ENCODE results near the gene CCNDBP1.

The CCNDBP1 gene

GRCh38 chr15:43243020-43243645 is 57.9 kb downstream of the CCNDBP1 start:
- no peak overlapping the region for H3K9ac ChIP-seq
- TF ChIP-seq CTCF (IDR thresholded peaks at IDR 0.05), result no peak
- H2AFZ ChIP-seq, result no peak overlapping the region
- no peak overlapping the region for H3K4me3 ChIP-seq (ENCODE audit: low read depth, low read length)
- H3K4me2 ChIP-seq (ENCODE audit: low read length), result no peak overlapping the region
- H3K4me1 ChIP-seq, result no peaks in the 10 kb centered on the region
- H3K36me3 ChIP-seq (ENCODE audit: control insufficient read depth, insufficient read depth, low read length), result no peaks in the 10 kb centered on the region
- no peaks in the 10 kb centered on the region for H3K27me3 ChIP-seq (ENCODE audit: control insufficient read depth, insufficient read depth, low read length)
- no peak overlapping the region for H3K27ac ChIP-seq
- no peaks in the 10 kb centered on the region for H3K9me3 ChIP-seq (ENCODE audit: control insufficient read depth, low read length)
- H3K79me2 ChIP-seq, result no peaks in the 10 kb centered on the region

- Histone ChIP-seq H2AFZ (no peak overlapping the region), H3K36me3 (ENCODE audit: control insufficient read depth, insufficient read depth, low read length) (no peaks in the 10 kb centered on the region), H3K4me3 (ENCODE audit: low read depth, low read length) (no peak overlapping the region), H3K79me2 (no peaks in the 10 kb centered on the region), H3K27ac (no peak overlapping the region), H3K9ac (no peak overlapping the region), H3K27me3 (ENCODE audit: control insufficient read depth, insufficient read depth, low read length) (no peaks in the 10 kb centered on the region), H3K9me3 (ENCODE audit: control insufficient read depth, low read length) (no peaks in the 10 kb centered on the region), H3K4me1 (no peaks in the 10 kb centered on the region), H3K4me2 (ENCODE audit: low read length) (no peak overlapping the region)
- TF ChIP-seq CTCF (IDR thresholded peaks at IDR 0.05), result no peak
Observed at GRCh38 chr15:43244092-43244491, 58.9 kb downstream of the CCNDBP1 start.

- Histone ChIP-seq H3K27me3 (ENCODE audit: control insufficient read depth, insufficient read depth, low read length) (no peaks in the 10 kb centered on the region), H3K4me2 (ENCODE audit: low read length) (no peak overlapping the region), H3K27ac (no peak overlapping the region), H3K9me3 (ENCODE audit: control insufficient read depth, low read length) (no peaks in the 10 kb centered on the region), H3K79me2 (no peaks in the 10 kb centered on the region), H2AFZ (no peak overlapping the region), H3K4me3 (ENCODE audit: low read depth, low read length) (no peak overlapping the region), H3K9ac (no peak overlapping the region), H3K4me1 (no peaks in the 10 kb centered on the region), H3K36me3 (ENCODE audit: control insufficient read depth, insufficient read depth, low read length) (no peaks in the 10 kb centered on the region)
- no peak for TF ChIP-seq CTCF (IDR thresholded peaks at IDR 0.05)
Observed at GRCh38 chr15:43246261-43246774, 61.1 kb downstream of the CCNDBP1 start.
